IPS DF 4.7 (cell line): ENCODE measurements around the gene ZNF586.
"Not testable (repeated sequence)": the region's sequence is repeated elsewhere in the genome, so short reads cannot be mapped to it uniquely, and the experiment has no call there.

Source experiments
- DNase-seq: peaks from one replicate; pipeline ENCODE4 v3.0.0-alpha.2; 2013; ENCODE audit warnings: low spot score; ENCODE audit errors: extremely low read depth

The ZNF586 gene

GRCh38 chr19:57823155-57823554 lies 53.7 kb downstream of the ZNF586 start:
- DNase-seq = not testable (repeated sequence)

GRCh38 chr19:57823608-57824007 lies 54.1 kb downstream of the ZNF586 start:
- DNase-seq = not testable (repeated sequence)

DNA sequence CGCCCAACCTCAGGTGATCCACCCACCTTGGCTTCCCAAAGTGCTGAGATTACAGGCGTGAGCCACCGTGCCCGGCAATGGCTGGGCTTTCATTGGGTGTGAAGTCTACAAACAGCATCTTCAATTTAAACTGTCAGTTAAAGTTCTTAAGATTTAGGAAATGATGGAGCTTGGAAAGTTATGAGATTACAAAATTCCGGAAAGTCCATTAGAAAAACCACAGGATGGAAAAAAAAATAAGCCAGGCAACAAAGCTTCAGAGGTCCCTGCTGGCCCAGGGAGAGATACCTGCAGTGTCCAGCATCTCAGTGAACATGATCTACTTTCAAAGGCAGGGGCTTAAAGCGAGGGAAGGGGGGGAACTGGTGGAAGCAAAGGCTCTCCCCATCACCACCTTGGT lies 56.0 kb downstream of the ZNF586 start:
- DNase-seq = no peak

GRCh38 chr19:57829316-57829715 lies 59.8 kb downstream of the ZNF586 start:
- no peak for DNase-seq

GRCh38 chr19:57830071-57830602 lies 60.7 kb downstream of the ZNF586 start, which contains the start of gene ZNF587B:
ZNF587B (plus strand) TSS chr19:57830299; CDS start chr19:57830529, 230 bp downstream.
- DNase-seq = peak; percentile 96
